WTC11 (cell line): ENCODE results near the gene TSPAN1. TPM values are rescaled to one million over a fixed set of nuclear protein-coding genes. Genes with fewer than 3 reads are reported as not detected.

Experiments used
- ATAC-seq: fragments of 200-7000 bp; cut with Tn5 transposase; 2 replicates; pipeline ENCODE4 v1.10.0; 2021; ENCODE audit warnings: mild to moderate bottlenecking, moderate library complexity
- CTCF ChIA-PET: fragments of 300-600 bp; sonication (Branson Sonifier 250); formaldehyde crosslinking; loops from one replicate; lab custom pipeline; 2021; ENCODE audit warnings: antibody characterized with exemption; lab: Charles Lee
- POLR2A ChIA-PET: fragments of 350-600 bp; sonication (Branson Sonifier 250); formaldehyde crosslinking; loops from one replicate; lab custom pipeline; 2021; ENCODE audit warnings: antibody characterized with exemption; lab: Charles Lee
- DNase-seq: peaks from one replicate; pipeline ENCODE4 v3.0.0; 2021; ENCODE audit warnings: low spot score
- H3K27ac Mint-ChIP-seq: 2 replicates; pipeline ENCODE4 v1.8.0; 2021; ENCODE audit warnings: mixed read lengths
- H3K27me3 Mint-ChIP-seq: 2 replicates; pipeline ENCODE4 v1.8.0; 2021; ENCODE audit warnings: low read depth, mild to moderate bottlenecking, moderate library complexity, mixed read lengths
- H3K36me3 Mint-ChIP-seq: 2 replicates; pipeline ENCODE4 v1.8.0; 2021; ENCODE audit warnings: mixed read lengths
- H3K4me1 Mint-ChIP-seq: 2 replicates; pipeline ENCODE4 v1.8.0; 2022; ENCODE audit warnings: mixed read lengths
- H3K4me3 Mint-ChIP-seq: 2 replicates; pipeline ENCODE4 v1.8.0; 2021; ENCODE audit warnings: mild to moderate bottlenecking, moderate library complexity, mixed read lengths
- H3K9me3 Mint-ChIP-seq: 2 replicates; pipeline ENCODE4 v1.8.0; 2021; ENCODE audit warnings: mixed read lengths
- EMX1 ChIP-seq: fragments of 250-450 bp; sonication (Bioruptor Pico); IDR thresholded peaks from 2 replicates; pipeline ENCODE4 v1.8.0; 2021; ENCODE audit warnings: mild to moderate bottlenecking
- ETV6 ChIP-seq: sonication (generic); formaldehyde crosslinking; IDR thresholded peaks from 2 replicates; pipeline ENCODE4 v1.8.1; 2022; ENCODE audit warnings: mild to moderate bottlenecking, missing genetic modification reagents
- GRHL2 ChIP-seq: fragments of 250-450 bp; sonication (Bioruptor Pico); IDR thresholded peaks from 2 replicates; pipeline ENCODE4 v1.8.0; 2022; ENCODE audit warnings: mild to moderate bottlenecking, moderate library complexity; ENCODE audit not compliant: insufficient replicate concordance, severe bottlenecking
- GTF2I ChIP-seq: fragments of 250-450 bp; sonication (Bioruptor Pico); conservative IDR thresholded peaks from 2 replicates; pipeline ENCODE4 v1.4.0; 2021; ENCODE audit warnings: mild to moderate bottlenecking
- HMGA2 ChIP-seq: fragments of 250-450 bp; sonication (Bioruptor Pico); IDR thresholded peaks from 2 replicates; pipeline ENCODE4 v1.4.0; 2021; ENCODE audit warnings: mild to moderate bottlenecking, moderate library complexity
- MYBL2 ChIP-seq: sonication (generic); formaldehyde crosslinking; IDR thresholded peaks from 2 replicates; pipeline ENCODE4 v1.8.1; 2023; ENCODE audit warnings: mild to moderate bottlenecking, moderate library complexity, missing genetic modification reagents
- NFE2L1 ChIP-seq: sonication (generic); formaldehyde crosslinking; IDR thresholded peaks from 2 replicates; pipeline ENCODE4 v1.8.1; 2023; ENCODE audit warnings: missing genetic modification reagents
- OVOL2 ChIP-seq: fragments of 250-450 bp; sonication (Bioruptor Pico); IDR thresholded peaks from 2 replicates; pipeline ENCODE4 v1.9.0; 2021; ENCODE audit warnings: mild to moderate bottlenecking, borderline replicate concordance
- PRRX2 ChIP-seq: fragments of 250-450 bp; sonication (Bioruptor Pico); IDR thresholded peaks from 2 replicates; pipeline ENCODE4 v1.8.0; 2021; ENCODE audit warnings: mild to moderate bottlenecking
- SMAD4 ChIP-seq: sonication (generic); formaldehyde crosslinking; IDR thresholded peaks from 2 replicates; pipeline ENCODE4 v1.8.0; 2022; ENCODE audit warnings: mild to moderate bottlenecking, missing genetic modification reagents
- TP53 ChIP-seq: sonication (generic); formaldehyde crosslinking; IDR thresholded peaks from 2 replicates; pipeline ENCODE4 v1.8.1; 2023; ENCODE audit warnings: mild to moderate bottlenecking, missing genetic modification reagents
- ZNF232 ChIP-seq: sonication (generic); formaldehyde crosslinking; IDR thresholded peaks from 2 replicates; pipeline ENCODE4 v1.8.0; 2022; ENCODE audit warnings: mild to moderate bottlenecking, missing genetic modification reagents
- ZNF671 ChIP-seq: fragments of 250-450 bp; sonication (Bioruptor Pico); IDR thresholded peaks from 2 replicates; pipeline ENCODE4 v1.8.0; 2021; ENCODE audit warnings: mild to moderate bottlenecking
- total RNA-seq: library from RNA; stranded (reverse); gene quantifications from 3 replicates; pipeline ENCODE4 v1.2.3, GENCODE V29; 2021
- TF ChIP-seq, protein P1 (sequence below): fragments of 250-450 bp; sonication (Bioruptor Pico); IDR thresholded peaks from 2 replicates; pipeline ENCODE4 v1.9.0; 2021; ENCODE audit warnings: mild to moderate bottlenecking
- TF ChIP-seq, protein P2 (sequence below): sonication (generic); formaldehyde crosslinking; IDR thresholded peaks from 2 replicates; pipeline ENCODE4 v1.8.0; 2022; ENCODE audit warnings: missing genetic modification reagents
- TF ChIP-seq, protein P3 (sequence below): fragments of 250-450 bp; sonication (Bioruptor Pico); IDR thresholded peaks from 2 replicates; pipeline ENCODE4 v1.9.0; 2021; ENCODE audit warnings: mild to moderate bottlenecking
- TF ChIP-seq, protein P4 (sequence below): sonication (generic); formaldehyde crosslinking; IDR thresholded peaks from 2 replicates; pipeline ENCODE4 v1.8.1; 2023; ENCODE audit warnings: mild to moderate bottlenecking, moderate library complexity, missing genetic modification reagents
- TF ChIP-seq, protein P5 (sequence below): fragments of 250-450 bp; sonication (Bioruptor Pico); IDR thresholded peaks from 2 replicates; pipeline ENCODE4 v1.8.0; 2021; ENCODE audit warnings: mild to moderate bottlenecking
- TF ChIP-seq, protein P6 (sequence below): sonication (generic); formaldehyde crosslinking; IDR thresholded peaks from 2 replicates; pipeline ENCODE4 v1.8.1; 2023; ENCODE audit warnings: mild to moderate bottlenecking, missing genetic modification reagents
- TF ChIP-seq, protein P7 (sequence below): sonication (generic); formaldehyde crosslinking; IDR thresholded peaks from 2 replicates; pipeline ENCODE4 v1.8.1; 2022; ENCODE audit warnings: mild to moderate bottlenecking, missing genetic modification reagents, moderate library complexity, borderline replicate concordance
- TF ChIP-seq, protein P8 (sequence below): fragments of 250-450 bp; sonication (Bioruptor Pico); conservative IDR thresholded peaks from 2 replicates; pipeline ENCODE4 v1.9.0; 2021; ENCODE audit warnings: mild to moderate bottlenecking

Gene TSPAN1
- total RNA-seq, 1 experiment from 2014 or later: 0.50 TPM

DNA sequence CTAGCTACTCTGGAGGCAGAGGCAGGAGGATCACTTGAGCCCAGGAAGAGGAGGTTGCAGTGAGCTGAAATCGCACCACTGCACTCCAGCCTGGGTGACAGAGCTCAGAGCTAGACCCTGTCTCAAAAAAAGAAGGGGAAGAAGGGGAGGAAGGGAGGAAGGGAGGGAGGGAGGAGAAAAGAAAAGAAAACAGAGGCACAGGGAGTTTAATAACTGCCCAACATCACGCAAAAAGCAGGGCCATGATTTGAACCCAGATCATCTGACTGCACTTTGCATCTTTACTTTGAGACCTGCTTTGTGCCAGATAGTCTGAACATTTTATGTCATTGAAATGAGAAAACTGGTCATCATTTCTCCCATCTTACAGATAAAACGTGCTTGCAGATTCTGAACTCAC, 30.3 kb downstream of the TSPAN1 start (continued):
- TF ChIP-seq MYBL2 (CRISPR knock-in tag): no peak
- TF ChIP-seq, protein P1, sequence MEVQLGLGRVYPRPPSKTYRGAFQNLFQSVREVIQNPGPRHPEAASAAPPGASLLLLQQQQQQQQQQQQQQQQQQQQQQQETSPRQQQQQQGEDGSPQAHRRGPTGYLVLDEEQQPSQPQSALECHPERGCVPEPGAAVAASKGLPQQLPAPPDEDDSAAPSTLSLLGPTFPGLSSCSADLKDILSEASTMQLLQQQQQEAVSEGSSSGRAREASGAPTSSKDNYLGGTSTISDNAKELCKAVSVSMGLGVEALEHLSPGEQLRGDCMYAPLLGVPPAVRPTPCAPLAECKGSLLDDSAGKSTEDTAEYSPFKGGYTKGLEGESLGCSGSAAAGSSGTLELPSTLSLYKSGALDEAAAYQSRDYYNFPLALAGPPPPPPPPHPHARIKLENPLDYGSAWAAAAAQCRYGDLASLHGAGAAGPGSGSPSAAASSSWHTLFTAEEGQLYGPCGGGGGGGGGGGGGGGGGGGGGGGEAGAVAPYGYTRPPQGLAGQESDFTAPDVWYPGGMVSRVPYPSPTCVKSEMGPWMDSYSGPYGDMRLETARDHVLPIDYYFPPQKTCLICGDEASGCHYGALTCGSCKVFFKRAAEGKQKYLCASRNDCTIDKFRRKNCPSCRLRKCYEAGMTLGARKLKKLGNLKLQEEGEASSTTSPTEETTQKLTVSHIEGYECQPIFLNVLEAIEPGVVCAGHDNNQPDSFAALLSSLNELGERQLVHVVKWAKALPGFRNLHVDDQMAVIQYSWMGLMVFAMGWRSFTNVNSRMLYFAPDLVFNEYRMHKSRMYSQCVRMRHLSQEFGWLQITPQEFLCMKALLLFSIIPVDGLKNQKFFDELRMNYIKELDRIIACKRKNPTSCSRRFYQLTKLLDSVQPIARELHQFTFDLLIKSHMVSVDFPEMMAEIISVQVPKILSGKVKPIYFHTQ: no peak
- TF ChIP-seq EMX1: no peak
- TF ChIP-seq, protein P2, sequence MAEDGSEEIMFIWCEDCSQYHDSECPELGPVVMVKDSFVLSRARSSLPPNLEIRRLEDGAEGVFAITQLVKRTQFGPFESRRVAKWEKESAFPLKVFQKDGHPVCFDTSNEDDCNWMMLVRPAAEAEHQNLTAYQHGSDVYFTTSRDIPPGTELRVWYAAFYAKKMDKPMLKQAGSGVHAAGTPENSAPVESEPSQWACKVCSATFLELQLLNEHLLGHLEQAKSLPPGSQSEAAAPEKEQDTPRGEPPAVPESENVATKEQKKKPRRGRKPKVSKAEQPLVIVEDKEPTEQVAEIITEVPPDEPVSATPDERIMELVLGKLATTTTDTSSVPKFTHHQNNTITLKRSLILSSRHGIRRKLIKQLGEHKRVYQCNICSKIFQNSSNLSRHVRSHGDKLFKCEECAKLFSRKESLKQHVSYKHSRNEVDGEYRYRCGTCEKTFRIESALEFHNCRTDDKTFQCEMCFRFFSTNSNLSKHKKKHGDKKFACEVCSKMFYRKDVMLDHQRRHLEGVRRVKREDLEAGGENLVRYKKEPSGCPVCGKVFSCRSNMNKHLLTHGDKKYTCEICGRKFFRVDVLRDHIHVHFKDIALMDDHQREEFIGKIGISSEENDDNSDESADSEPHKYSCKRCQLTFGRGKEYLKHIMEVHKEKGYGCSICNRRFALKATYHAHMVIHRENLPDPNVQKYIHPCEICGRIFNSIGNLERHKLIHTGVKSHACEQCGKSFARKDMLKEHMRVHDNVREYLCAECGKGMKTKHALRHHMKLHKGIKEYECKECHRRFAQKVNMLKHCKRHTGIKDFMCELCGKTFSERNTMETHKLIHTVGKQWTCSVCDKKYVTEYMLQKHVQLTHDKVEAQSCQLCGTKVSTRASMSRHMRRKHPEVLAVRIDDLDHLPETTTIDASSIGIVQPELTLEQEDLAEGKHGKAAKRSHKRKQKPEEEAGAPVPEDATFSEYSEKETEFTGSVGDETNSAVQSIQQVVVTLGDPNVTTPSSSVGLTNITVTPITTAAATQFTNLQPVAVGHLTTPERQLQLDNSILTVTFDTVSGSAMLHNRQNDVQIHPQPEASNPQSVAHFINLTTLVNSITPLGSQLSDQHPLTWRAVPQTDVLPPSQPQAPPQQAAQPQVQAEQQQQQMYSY: no peak
- no peak for TF ChIP-seq HMGA2 (CRISPR knock-in tag)
- no peak for TF ChIP-seq PRRX2 (CRISPR knock-in tag)
- TF ChIP-seq, protein P3, sequence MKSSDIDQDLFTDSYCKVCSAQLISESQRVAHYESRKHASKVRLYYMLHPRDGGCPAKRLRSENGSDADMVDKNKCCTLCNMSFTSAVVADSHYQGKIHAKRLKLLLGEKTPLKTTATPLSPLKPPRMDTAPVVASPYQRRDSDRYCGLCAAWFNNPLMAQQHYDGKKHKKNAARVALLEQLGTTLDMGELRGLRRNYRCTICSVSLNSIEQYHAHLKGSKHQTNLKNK (CRISPR knock-in tag): no peak
- TF ChIP-seq GTF2I (CRISPR knock-in tag): no peak
- TF ChIP-seq, protein P4, sequence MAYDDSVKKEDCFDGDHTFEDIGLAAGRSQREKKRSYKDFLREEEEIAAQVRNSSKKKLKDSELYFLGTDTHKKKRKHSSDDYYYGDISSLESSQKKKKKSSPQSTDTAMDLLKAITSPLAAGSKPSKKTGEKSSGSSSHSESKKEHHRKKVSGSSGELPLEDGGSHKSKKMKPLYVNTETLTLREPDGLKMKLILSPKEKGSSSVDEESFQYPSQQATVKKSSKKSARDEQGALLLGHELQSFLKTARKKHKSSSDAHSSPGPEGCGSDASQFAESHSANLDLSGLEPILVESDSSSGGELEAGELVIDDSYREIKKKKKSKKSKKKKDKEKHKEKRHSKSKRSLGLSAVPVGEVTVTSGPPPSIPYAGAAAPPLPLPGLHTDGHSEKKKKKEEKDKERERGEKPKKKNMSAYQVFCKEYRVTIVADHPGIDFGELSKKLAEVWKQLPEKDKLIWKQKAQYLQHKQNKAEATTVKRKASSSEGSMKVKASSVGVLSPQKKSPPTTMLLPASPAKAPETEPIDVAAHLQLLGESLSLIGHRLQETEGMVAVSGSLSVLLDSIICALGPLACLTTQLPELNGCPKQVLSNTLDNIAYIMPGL (CRISPR knock-in tag): no peak
- TF ChIP-seq, protein P5, sequence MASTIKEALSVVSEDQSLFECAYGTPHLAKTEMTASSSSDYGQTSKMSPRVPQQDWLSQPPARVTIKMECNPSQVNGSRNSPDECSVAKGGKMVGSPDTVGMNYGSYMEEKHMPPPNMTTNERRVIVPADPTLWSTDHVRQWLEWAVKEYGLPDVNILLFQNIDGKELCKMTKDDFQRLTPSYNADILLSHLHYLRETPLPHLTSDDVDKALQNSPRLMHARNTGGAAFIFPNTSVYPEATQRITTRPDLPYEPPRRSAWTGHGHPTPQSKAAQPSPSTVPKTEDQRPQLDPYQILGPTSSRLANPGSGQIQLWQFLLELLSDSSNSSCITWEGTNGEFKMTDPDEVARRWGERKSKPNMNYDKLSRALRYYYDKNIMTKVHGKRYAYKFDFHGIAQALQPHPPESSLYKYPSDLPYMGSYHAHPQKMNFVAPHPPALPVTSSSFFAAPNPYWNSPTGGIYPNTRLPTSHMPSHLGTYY (CRISPR knock-in tag): no peak
- TF ChIP-seq ZNF232 (CRISPR knock-in tag): no peak
- TF ChIP-seq, all 79 proteins: peak for 0

DNA sequence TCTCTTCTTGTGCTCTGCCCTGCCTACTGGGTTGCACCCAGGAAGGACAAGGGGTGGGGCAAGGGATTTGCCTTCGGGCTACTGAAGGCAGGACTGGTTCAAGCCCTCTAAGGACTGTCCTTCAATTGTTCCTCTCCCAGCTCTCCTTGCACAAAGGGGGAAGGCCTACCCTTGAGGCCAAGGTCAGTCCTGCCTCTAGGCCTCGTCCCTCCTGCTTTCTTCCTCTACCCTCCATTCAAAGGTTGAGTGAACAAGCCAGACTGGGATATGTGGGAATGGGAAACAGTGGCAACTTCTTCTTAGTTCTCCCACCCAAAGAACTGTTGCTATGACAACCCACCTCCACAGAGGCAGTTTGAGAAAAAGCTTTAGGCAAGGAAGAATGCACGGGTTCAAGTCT, 30.9 kb downstream of the TSPAN1 start:
- DNase-seq: no peak
- CTCF ChIA-PET: interaction anchor here (7.2 kb wide), 1 partner anchor 19 kb away, joined by 67 read pairs; no protein-coding TSS in a partner anchor
- Mint-ChIP-seq H3K27ac (no peak overlapping the region), H3K36me3 (no peaks in the 10 kb centered on the region), H3K27me3 (no peaks in the 10 kb centered on the region; the same call in 1 of the 2 replicates), H3K4me1 (peaks cover 24% of the 10 kb centered on the region), H3K9me3 (no peaks in the 10 kb centered on the region), H3K4me3 (no peak overlapping the region)
- POLR2A ChIA-PET: no interaction called here
- ATAC-seq: no peak
- TF ChIP-seq HMGA2 (CRISPR knock-in tag) (no peak), SMAD4 (CRISPR knock-in tag) (no peak), NFE2L1 (CRISPR knock-in tag) (no peak), EMX1 (no peak), TP53 (no peak), OVOL2 (CRISPR knock-in tag) (no peak), GRHL2 (CRISPR knock-in tag) (no peak), ZNF671 (CRISPR knock-in tag) (no peak), ETV6 (CRISPR knock-in tag) (no peak)
- TF ChIP-seq, protein P5 (CRISPR knock-in tag): no peak
- TF ChIP-seq, protein P6, sequence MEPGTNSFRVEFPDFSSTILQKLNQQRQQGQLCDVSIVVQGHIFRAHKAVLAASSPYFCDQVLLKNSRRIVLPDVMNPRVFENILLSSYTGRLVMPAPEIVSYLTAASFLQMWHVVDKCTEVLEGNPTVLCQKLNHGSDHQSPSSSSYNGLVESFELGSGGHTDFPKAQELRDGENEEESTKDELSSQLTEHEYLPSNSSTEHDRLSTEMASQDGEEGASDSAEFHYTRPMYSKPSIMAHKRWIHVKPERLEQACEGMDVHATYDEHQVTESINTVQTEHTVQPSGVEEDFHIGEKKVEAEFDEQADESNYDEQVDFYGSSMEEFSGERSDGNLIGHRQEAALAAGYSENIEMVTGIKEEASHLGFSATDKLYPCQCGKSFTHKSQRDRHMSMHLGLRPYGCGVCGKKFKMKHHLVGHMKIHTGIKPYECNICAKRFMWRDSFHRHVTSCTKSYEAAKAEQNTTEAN (CRISPR knock-in tag): no peak
- TF ChIP-seq, protein P7, sequence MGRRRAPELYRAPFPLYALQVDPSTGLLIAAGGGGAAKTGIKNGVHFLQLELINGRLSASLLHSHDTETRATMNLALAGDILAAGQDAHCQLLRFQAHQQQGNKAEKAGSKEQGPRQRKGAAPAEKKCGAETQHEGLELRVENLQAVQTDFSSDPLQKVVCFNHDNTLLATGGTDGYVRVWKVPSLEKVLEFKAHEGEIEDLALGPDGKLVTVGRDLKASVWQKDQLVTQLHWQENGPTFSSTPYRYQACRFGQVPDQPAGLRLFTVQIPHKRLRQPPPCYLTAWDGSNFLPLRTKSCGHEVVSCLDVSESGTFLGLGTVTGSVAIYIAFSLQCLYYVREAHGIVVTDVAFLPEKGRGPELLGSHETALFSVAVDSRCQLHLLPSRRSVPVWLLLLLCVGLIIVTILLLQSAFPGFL: no peak
- TF ChIP-seq, protein P8, sequence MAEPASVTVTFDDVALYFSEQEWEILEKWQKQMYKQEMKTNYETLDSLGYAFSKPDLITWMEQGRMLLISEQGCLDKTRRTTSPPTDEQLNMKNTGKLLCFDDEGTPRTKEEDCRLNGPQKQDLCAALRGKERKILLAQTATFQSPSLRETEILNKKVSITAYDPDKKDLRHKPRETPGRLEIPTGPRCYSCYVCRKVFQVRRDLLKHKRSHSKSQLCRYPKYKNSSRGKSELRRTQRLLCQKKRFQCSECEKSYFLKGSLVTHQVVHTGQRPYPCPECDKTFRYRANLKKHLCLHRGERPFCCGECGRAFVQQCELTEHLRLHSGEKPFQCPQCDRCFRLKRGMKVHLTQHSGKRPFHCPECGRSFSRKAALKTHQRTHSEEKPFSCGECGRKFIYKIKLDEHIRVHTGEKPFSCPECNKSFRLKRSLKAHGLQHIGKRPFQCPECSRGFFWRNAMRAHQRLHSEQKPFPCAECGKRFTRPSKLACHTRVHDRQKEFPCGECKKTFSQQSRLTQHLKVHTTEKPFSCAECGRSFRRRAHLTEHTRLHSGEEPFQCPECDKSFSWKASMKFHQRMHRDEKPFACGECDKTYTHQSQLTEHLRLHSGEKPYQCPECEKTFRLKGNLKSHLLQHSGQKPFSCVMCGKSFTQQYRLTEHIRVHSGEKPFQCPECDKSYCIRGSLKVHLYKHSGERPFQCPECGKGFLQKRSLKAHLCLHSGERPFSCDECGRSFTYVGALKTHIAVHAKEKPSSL: no peak
